ENCODE results near the gene FRMD4B.

Gene FRMD4B

GRCh38 chr3:69197922-69198530, 187.9 kb downstream of the FRMD4B start:
- no peak for FAIRE-seq

GRCh38 chr3:69197455-69197854, 188.4 kb downstream of the FRMD4B start:
- no peak for TF ChIP-seq CTCF (IDR thresholded peaks at IDR 0.05; ENCODE audit: insufficient read depth, missing control alignments)
- FAIRE-seq (no peak), DNase-seq (ENCODE audit: insufficient read length, low spot score) (no peak)

More at GRCh38 chr3:69197922-69198530, 187.9 kb downstream of the FRMD4B start:
- no peak for DNase-seq (ENCODE audit: insufficient read length, low spot score)
- TF ChIP-seq CTCF (IDR thresholded peaks at IDR 0.05; ENCODE audit: insufficient read depth, missing control alignments), result no peak

- DNase-seq (ENCODE audit: insufficient read length, low spot score) (no peak), FAIRE-seq (no peak)
- no peak for TF ChIP-seq CTCF (IDR thresholded peaks at IDR 0.05; ENCODE audit: insufficient read depth, missing control alignments)
Observed at GRCh38 chr3:69196876-69197275, 189.0 kb downstream of the FRMD4B start.

GRCh38 chr3:69194431-69195165, 191.3 kb downstream of the FRMD4B start:
- no peak for TF ChIP-seq CTCF (IDR thresholded peaks at IDR 0.05; ENCODE audit: insufficient read depth, missing control alignments)
- FAIRE-seq, result no peak
- no peak for DNase-seq (ENCODE audit: insufficient read length, low spot score)

- DNase-seq (ENCODE audit: insufficient read length, low spot score) (no peak), FAIRE-seq (no peak)
- no peak for TF ChIP-seq CTCF (IDR thresholded peaks at IDR 0.05; ENCODE audit: insufficient read depth, missing control alignments)
Observed at GRCh38 chr3:69193749-69194148, 192.1 kb downstream of the FRMD4B start.

DNA sequence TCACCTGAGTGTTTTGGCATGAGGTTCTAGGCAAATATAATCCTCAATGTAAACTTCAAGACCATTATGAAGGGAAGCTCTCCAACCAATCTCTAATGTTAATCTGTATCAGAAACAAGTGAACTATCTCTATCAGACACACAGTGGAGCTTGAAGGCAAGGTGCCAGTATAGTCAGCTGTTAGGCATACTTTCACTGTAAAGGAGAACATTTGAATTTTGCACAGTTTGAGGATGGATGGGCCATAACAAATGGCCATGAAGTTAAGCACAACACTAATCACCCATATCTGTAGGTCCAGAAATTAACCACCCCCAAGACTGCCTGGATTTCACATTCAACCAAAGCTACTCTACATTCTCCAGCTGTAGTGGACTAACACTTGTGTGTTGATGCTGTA, 194.4 kb downstream of the FRMD4B start:
- DNase-seq (ENCODE audit: insufficient read length, low spot score) (no peak), FAIRE-seq (no peak)
- TF ChIP-seq CTCF (IDR thresholded peaks at IDR 0.05; ENCODE audit: insufficient read depth, missing control alignments), result no peak

- no peak for FAIRE-seq
- TF ChIP-seq CTCF (IDR thresholded peaks at IDR 0.05; ENCODE audit: insufficient read depth, missing control alignments), result no peak
- no peak for DNase-seq (ENCODE audit: insufficient read length, low spot score)
Observed at GRCh38 chr3:69189487-69189886, 196.4 kb downstream of the FRMD4B start.

All from D721Med (cell line).